Right lobe of liver (tissue), 6 donors: ENCODE data around the gene SORD. TPM values are rescaled to one million over a fixed set of nuclear protein-coding genes. Genes with fewer than 3 reads are reported as not detected.
"Not testable (repeated sequence)": the region's sequence is repeated elsewhere in the genome, so short reads cannot be mapped to it uniquely, and the experiment has no call there.

ENCODE experiments used
- ATAC-seq, 4 donors: fragments of 200-7000 bp; cut with Tn5 transposase; one replicate each; pipeline ENCODE4 v1.9.1; 2020; ENCODE audit warnings: mild to moderate bottlenecking in 4 of 4, moderate library complexity in 4 of 4
- DNase-seq, 3 donors: peaks; one replicate each; pipeline ENCODE4 v3.0.0-alpha.2; 2020
- H3K27ac ChIP-seq, 3 donors: fragments of 200-600 bp; one replicate each; pipeline ENCODE4 v1.8.0; 2022
- H3K27me3 ChIP-seq, 2 donors: fragments of 200-600 bp; one replicate each; pipeline ENCODE4 v1.8.0; 2022
- H3K36me3 ChIP-seq, 4 donors: fragments of 200-600 bp; sonication (generic) in 1 of 4; one replicate each; pipeline versions ENCODE4 v1.5.1 to v1.8.0; 2017 to 2022; ENCODE audit warnings: control low read depth in 1 of 4
- H3K4me1 ChIP-seq, 4 donors: fragments of 200-600 bp; sonication (generic) in 1 of 4; one replicate each; pipeline versions ENCODE4 v1.5.1 to v1.8.0; 2017 to 2022; ENCODE audit warnings: control low read depth in 1 of 4
- H3K4me3 ChIP-seq, 3 donors: fragments of 200-600 bp; one replicate each; pipeline ENCODE4 v1.8.0; 2022
- H3K9me3 ChIP-seq, 4 donors: fragments of 200-600 bp; sonication (generic) in 1 of 4; one replicate each; pipeline versions ENCODE4 v1.5.1 to v1.8.0; 2017 to 2022; ENCODE audit warnings: control low read depth in 1 of 4
- POLR2A ChIP-seq: fragments of 450-650 bp; IDR thresholded peaks from one replicate; pipeline ENCODE4 v1.6.1; 2017; ENCODE audit warnings: antibody characterized with exemption, mild to moderate bottlenecking
- WGBS: methylation state at CpG from one replicate; pipeline ENCODE4 v1.1.6; 2018; ENCODE audit warnings: low coverage, low lambda C conversion rate; ENCODE audit not compliant: insufficient coverage; ENCODE audit errors: missing lambda C conversion rate; 5-methylcytosine and 5-hydroxymethylcytosine counted together
- intact Hi-C, 2 donors: fragments of 100-400 bp; cut with DNase I; formaldehyde crosslinking; loops; one replicate each; pipeline versions ENCODE4 v1.11.2 to v1.14.1; 2022
- total RNA-seq, 6 experiments: library from RNA; depleted of rRNA in 2 of 6; stranded (reverse); fragments of >200 nt in 2 of 6; fragmentation: NEBNext Ultra II Directional in 3 of 6; extraction: Animal tissue kit (Norgen Biotek cat#: 25700) in 3 of 6; gene quantifications; one replicate each; pipeline versions ENCODE4 v1.1.0 to v1.2.4, GENCODE V29; 2016 to 2023
- TF ChIP-seq, protein P1 (sequence below), 4 donors: fragments of 200-600 bp in 3 of 4; fragments of 450-650 bp in 1 of 4; IDR thresholded peaks; one replicate each; pipeline versions ENCODE4 v1.5.1 to v1.8.0; 2016 to 2022; ENCODE audit warnings: antibody characterized with exemption in 4 of 4, mild to moderate bottlenecking in 2 of 4
- donor health status: DM: no; HTN: yes; CAD: no.
- donor health status: DM: no; HTN: no; CAD: no.
- donor health status: DM: no; HTN: no; CAD: no.
- donor health status: DM: no; HTN: yes; CAD: no.
- donor health status: DM: no; HTN: yes; CAD: no.

The SORD gene
- total RNA-seq, 6 experiments from 2014 or later = 87.1 to 380 (median 236) TPM

GRCh38 chr15:45027220-45027619 is 4.2 kb downstream of the SORD start:
- H3K4me1 ChIP-seq = peaks cover 0 to 55% (median 8%) of the 10 kb centered on the region in 4 donors
- H3K4me3 ChIP-seq = peak overlapping the region in 1 of 3 donors; percentile 36
- no peak for DNase-seq
- no peaks in the 10 kb centered on the region for H3K27me3 ChIP-seq
- H3K27ac ChIP-seq = peak overlapping the region in 2 of 3 donors; percentile 17 to 50
- 66% methylated on average over 4 of the region's 4 CpGs for whole genome bisulfite sequencing
- peaks cover 0 to 10% (median 0%) of the 10 kb centered on the region in 4 donors for H3K36me3 ChIP-seq
- ATAC-seq = no peak
- intact Hi-C loops = loop anchor here in 1 of 2 donors (10.0 kb wide), 1 partner anchor 172 kb away; no protein-coding TSS in a partner anchor
- H3K9me3 ChIP-seq = no peaks in the 10 kb centered on the region
- no peak for TF ChIP-seq POLR2A
- TF ChIP-seq, protein P1, sequence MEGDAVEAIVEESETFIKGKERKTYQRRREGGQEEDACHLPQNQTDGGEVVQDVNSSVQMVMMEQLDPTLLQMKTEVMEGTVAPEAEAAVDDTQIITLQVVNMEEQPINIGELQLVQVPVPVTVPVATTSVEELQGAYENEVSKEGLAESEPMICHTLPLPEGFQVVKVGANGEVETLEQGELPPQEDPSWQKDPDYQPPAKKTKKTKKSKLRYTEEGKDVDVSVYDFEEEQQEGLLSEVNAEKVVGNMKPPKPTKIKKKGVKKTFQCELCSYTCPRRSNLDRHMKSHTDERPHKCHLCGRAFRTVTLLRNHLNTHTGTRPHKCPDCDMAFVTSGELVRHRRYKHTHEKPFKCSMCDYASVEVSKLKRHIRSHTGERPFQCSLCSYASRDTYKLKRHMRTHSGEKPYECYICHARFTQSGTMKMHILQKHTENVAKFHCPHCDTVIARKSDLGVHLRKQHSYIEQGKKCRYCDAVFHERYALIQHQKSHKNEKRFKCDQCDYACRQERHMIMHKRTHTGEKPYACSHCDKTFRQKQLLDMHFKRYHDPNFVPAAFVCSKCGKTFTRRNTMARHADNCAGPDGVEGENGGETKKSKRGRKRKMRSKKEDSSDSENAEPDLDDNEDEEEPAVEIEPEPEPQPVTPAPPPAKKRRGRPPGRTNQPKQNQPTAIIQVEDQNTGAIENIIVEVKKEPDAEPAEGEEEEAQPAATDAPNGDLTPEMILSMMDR (IDR thresholded peaks at IDR 0.05) = no peak

DNA sequence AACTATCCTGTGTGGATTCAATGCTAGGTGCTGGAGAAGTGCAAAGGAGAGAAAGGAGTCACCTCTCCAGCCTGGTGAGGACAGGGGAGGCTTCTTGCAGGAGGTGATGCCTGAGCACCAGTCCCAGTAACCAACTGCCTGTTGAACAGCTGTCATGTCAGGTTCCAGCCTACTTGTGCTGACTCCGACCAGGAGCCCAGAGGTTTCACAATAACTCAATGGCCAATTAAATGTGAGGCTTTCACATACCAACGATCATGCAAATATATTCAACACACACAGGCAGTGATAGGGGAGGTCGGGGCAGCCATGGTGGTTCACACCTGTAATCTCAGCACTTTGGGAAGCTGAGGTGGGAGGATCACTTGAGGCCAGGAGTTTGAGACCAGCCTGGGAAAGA is 7.7 kb downstream of the SORD start:
- intact Hi-C loops = no loop called here
- H3K4me1 ChIP-seq = peaks cover 0 to 61% (median 12%) of the 10 kb centered on the region in 4 donors
- peak overlapping the region in 1 of 3 donors; percentile 8 for H3K27ac ChIP-seq

GRCh38 chr15:45031522-45032028 is 8.6 kb downstream of the SORD start:
- H3K27me3 ChIP-seq, H3K9me3 ChIP-seq, intact Hi-C loops, H3K4me3 ChIP-seq, ATAC-seq, DNase-seq: not testable (repeated sequence)
- peaks cover 0 to 10% (median 2%) of the 10 kb centered on the region in 4 donors for H3K36me3 ChIP-seq
- 70% methylated on average over 2 of the region's 4 CpGs for WGBS
- peaks cover 0 to 63% (median 15%) of the 10 kb centered on the region in 4 donors for H3K4me1 ChIP-seq
- peak overlapping the region in 1 of 3 donors; percentile 8 for H3K27ac ChIP-seq

More for the DNA sequence above, 7.7 kb downstream of the SORD start:
- Histone ChIP-seq H3K9me3 (no peaks in the 10 kb centered on the region), H3K36me3 (peaks cover 0 to 10% (median 0%) of the 10 kb centered on the region in 4 donors), H3K4me3 (no peak overlapping the region), H3K27me3 (no peaks in the 10 kb centered on the region)
- no peak for DNase-seq
- WGBS = 36% methylated on average over 3 of the region's 3 CpGs
- ATAC-seq = peak; percentile 39 to 60 (median 53)
- no peak for TF ChIP-seq POLR2A
- TF ChIP-seq, protein P1 (IDR thresholded peaks at IDR 0.05) = no peak

- WGBS = 80% methylated on average over 1 of the region's 2 CpGs
- DNase-seq, H3K9me3 ChIP-seq, intact Hi-C loops, H3K27me3 ChIP-seq, H3K4me3 ChIP-seq, H3K36me3 ChIP-seq, H3K27ac ChIP-seq: not testable (repeated sequence)
- H3K4me1 ChIP-seq = peaks cover 0 to 61% (median 16%) of the 10 kb centered on the region in 4 donors
- peak in 2 of 4 donors; percentile 10 to 15 for ATAC-seq
Observed at GRCh38 chr15:45032501-45032900, 9.5 kb downstream of the SORD start.

- H3K27me3 ChIP-seq, H3K4me3 ChIP-seq, H3K36me3 ChIP-seq, H3K9me3 ChIP-seq, intact Hi-C loops, DNase-seq: not testable (repeated sequence)
- Histone ChIP-seq H3K27ac (peak overlapping the region; percentile 22 to 75 (median 55)), H3K4me1 (peaks cover 0 to 62% (median 16%) of the 10 kb centered on the region in 4 donors)
- WGBS = 30% methylated on average over 3 of the region's 4 CpGs
- peak; percentile 14 to 55 (median 38) for ATAC-seq
Observed at GRCh38 chr15:45034087-45034486, 11.1 kb downstream of the SORD start.

DNA sequence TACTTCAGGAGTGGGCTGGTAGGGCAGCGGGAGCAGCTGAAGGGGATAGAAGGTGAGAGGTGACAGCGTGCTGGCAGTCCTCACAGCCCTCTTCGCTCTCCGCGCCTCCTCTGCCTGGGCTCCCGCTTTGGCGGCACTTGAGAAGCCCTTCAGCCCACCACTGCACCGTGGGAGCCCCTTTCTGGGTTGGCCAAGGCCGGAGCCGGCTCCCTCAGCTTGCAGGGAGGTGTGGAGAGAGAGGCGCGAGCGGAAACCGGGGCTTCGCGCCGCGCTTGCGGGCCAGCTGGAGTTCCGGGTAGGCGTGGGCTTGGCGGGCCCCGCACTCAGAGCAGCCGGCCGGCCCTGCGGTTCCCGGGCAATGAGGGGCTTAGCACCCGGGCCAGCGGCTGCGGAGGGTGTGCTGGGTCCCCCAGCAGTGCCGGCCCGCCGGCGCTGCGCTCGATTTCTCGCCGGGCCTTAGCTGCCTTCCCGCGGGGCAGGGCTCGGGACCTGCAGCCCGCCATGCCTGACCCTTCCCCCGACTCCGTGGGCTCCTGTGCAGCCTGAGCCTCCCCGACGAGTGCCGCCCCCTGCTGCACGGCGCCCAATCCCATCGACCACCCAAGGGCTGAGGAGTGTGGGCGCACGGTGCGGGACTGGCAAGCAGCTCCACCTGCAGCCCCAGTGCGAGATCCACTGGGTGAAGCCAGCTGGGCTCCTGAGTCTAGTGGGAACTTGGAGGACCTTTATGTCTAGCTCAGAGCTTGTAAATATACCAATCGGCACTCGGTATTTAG is 11.8 kb downstream of the SORD start:
- ATAC-seq, H3K27me3 ChIP-seq, H3K9me3 ChIP-seq, DNase-seq, H3K4me3 ChIP-seq, H3K36me3 ChIP-seq, intact Hi-C loops: not testable (repeated sequence)
- WGBS = 94% methylated on average over 7 of the region's 56 CpGs
- H3K4me1 ChIP-seq = peaks cover 0 to 55% (median 13%) of the 10 kb centered on the region in 4 donors
- H3K27ac ChIP-seq = peak overlapping the region; percentile 22 to 75 (median 55)
